Stomach (tissue), 4 donors: ENCODE results near the gene SHISA4.

Experiments
- POLR2A ChIP-seq, 4 donors: fragments of 450-650 bp; IDR thresholded peaks; one replicate each; pipeline ENCODE4 v1.6.1; 2016; ENCODE audit warnings: antibody characterized with exemption in 4 of 4, control low read depth in 2 of 4, mild to moderate bottlenecking in 1 of 4, moderate library complexity in 1 of 4
- POLR2AphosphoS5 ChIP-seq, 3 donors: sonication (generic); formaldehyde crosslinking; IDR thresholded peaks; one replicate each; pipeline ENCODE4 v1.6.1; 2016; ENCODE audit warnings: antibody characterized with exemption in 3 of 3
- TF ChIP-seq, protein P1 (sequence below), 7 experiments: fragments of 450-650 bp in 4 of 7; fragments of 200-600 bp in 3 of 7; sonication (generic) in 3 of 7; IDR thresholded peaks; one replicate each; pipeline ENCODE4 v1.5.1; 2016 to 2019; ENCODE audit warnings: antibody characterized with exemption in 7 of 7, control low read depth in 2 of 7, mild to moderate bottlenecking in 1 of 7

DNA sequence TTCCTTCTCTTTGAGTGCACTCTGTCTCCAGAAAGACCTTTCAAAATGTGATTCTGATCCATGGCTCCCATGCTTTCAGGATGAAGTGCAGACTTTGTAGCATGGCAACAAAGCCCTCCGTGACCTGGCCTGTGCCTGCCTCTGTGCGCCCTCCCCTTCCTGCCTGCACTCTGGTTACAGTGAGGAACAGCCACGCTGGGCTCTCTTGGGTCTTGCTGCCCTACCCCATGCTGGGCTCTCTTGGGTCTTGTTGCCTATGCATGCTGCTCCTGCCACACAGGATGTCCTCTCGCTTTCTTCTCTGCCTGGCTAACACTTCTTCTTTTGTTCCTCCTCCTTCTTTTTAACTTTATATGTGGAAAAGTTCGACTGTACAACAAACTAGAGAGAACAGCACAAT lies 29.6 kb downstream of the SHISA4 start:
- TF ChIP-seq, protein P1, sequence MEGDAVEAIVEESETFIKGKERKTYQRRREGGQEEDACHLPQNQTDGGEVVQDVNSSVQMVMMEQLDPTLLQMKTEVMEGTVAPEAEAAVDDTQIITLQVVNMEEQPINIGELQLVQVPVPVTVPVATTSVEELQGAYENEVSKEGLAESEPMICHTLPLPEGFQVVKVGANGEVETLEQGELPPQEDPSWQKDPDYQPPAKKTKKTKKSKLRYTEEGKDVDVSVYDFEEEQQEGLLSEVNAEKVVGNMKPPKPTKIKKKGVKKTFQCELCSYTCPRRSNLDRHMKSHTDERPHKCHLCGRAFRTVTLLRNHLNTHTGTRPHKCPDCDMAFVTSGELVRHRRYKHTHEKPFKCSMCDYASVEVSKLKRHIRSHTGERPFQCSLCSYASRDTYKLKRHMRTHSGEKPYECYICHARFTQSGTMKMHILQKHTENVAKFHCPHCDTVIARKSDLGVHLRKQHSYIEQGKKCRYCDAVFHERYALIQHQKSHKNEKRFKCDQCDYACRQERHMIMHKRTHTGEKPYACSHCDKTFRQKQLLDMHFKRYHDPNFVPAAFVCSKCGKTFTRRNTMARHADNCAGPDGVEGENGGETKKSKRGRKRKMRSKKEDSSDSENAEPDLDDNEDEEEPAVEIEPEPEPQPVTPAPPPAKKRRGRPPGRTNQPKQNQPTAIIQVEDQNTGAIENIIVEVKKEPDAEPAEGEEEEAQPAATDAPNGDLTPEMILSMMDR (IDR thresholded peaks at IDR 0.05) = no peak
- no peak for TF ChIP-seq POLR2A (IDR thresholded peaks at IDR 0.05)
- TF ChIP-seq POLR2AphosphoS5 (IDR thresholded peaks at IDR 0.05) = no peak
